Panc1 (cell line): ENCODE results near the gene SLC52A1. TPM values are rescaled to one million over a fixed set of nuclear protein-coding genes. Genes with fewer than 3 reads are reported as not detected.

ENCODE experiments used
- total RNA-seq: library from RNA; stranded (reverse); gene quantifications from one replicate; pipeline ENCODE4 v1.2.1, GENCODE V29; 2021; ENCODE audit not compliant: unreplicated experiment

The SLC52A1 gene
- total RNA-seq, 1 experiment from 2014 or later, result 0.54 TPM

Other genes with a start within 250 kb of the SLC52A1 start
- 0.49 TPM for gene VMO1, start 249.1 kb downstream of the SLC52A1 start, total RNA-seq
- not detected for gene GLTPD2, start 246.5 kb downstream of the SLC52A1 start, total RNA-seq
- 156 TPM for gene PSMB6, start 239.3 kb downstream of the SLC52A1 start, total RNA-seq
- 40.2 TPM for gene PLD2, start 228.3 kb downstream of the SLC52A1 start, total RNA-seq
- gene MINK1, start 202.1 kb downstream of the SLC52A1 start, total RNA-seq, result 78.2 TPM
- 2.4 TPM for gene C17orf107, start 135.9 kb downstream of the SLC52A1 start, total RNA-seq
- gene CHRNE, start 132.3 kb downstream of the SLC52A1 start, total RNA-seq, result 0.13 TPM
- gene GP1BA, start 103.1 kb downstream of the SLC52A1 start, total RNA-seq, result 0.15 TPM
- gene SLC25A11, start 95.4 kb downstream of the SLC52A1 start, total RNA-seq, result 65.9 TPM
- 95.8 TPM for gene RNF167, start 95.2 kb downstream of the SLC52A1 start, total RNA-seq
- gene PFN1, start 86.9 kb downstream of the SLC52A1 start, total RNA-seq, result 1,074 TPM
- gene ENO3, start 84.3 kb downstream of the SLC52A1 start, total RNA-seq, result 23.4 TPM
- 43.4 TPM for gene SPAG7, start 67.6 kb downstream of the SLC52A1 start, total RNA-seq
- gene CAMTA2, start 47.8 kb downstream of the SLC52A1 start, total RNA-seq, result 22.7 TPM
- 1.7 TPM for gene INCA1, start 37.9 kb downstream of the SLC52A1 start, total RNA-seq
- gene KIF1C, start 37.5 kb downstream of the SLC52A1 start, total RNA-seq, result 117 TPM
- not detected for gene ZFP3, start 43.0 kb upstream of the SLC52A1 start, total RNA-seq
- 8.7 TPM for gene ZNF232, start 76.5 kb upstream of the SLC52A1 start, total RNA-seq
- 0.08 TPM for gene USP6, start 80.6 kb upstream of the SLC52A1 start, total RNA-seq
- 5.6 TPM for gene ZNF594, start 156.4 kb upstream of the SLC52A1 start, total RNA-seq
- not detected for gene SCIMP, start 199.4 kb upstream of the SLC52A1 start, total RNA-seq
- 28.2 TPM for gene RABEP1, start 246.9 kb upstream of the SLC52A1 start, total RNA-seq